ENCODE data around the gene SCAP. TPM values are rescaled to one million over a fixed set of nuclear protein-coding genes. Genes with fewer than 3 reads are reported as not detected.

SCAP gene
- total and polyA plus RNA-seq, 2 of the 4 experiments (the other 2 are of a cell fraction): 25.3 to 34.6 TPM

GRCh38 chr3:47420511-47421484 lies 54.9 kb downstream of the SCAP start:
- no peak overlapping the region for H3K18ac ChIP-seq (ENCODE audit: low read depth, low read length)
- ChIA-PET CTCF (interaction anchor here (0.8 to 1.3 kb wide), 4 partner anchors 14 to 55 kb away, joined by 3 read pairs; partner anchors contain the start of gene SCAP), POLR2A (ENCODE audit: unreplicated experiment) (no interaction called here)
- DNase-seq (peak; percentile 83), ATAC-seq (ENCODE audit: low read depth) (peak; percentile 92)
- H2AFZ ChIP-seq (replicated peaks; ENCODE audit: low read length, poor library complexity): peak overlapping the region; percentile 81
- H3K9ac ChIP-seq (ENCODE audit: low read depth, low read length): peak overlapping the region; percentile 46
- peak overlapping the region; percentile 86 for H2AK9ac ChIP-seq (replicated peaks; ENCODE audit: low read depth, low read length, poor library complexity)
- peak overlapping the region; percentile 77 for H3K4ac ChIP-seq (ENCODE audit: low read depth, low read length)
- no peak overlapping the region for H3K4me2 ChIP-seq (ENCODE audit: low read depth, low read length)
- no peak for TF ChIP-seq RFX5 (IDR thresholded peaks at IDR 0.05; ENCODE audit: low read depth, low read length)
- peak; percentile 82 for TF ChIP-seq SMC3 (IDR thresholded peaks at IDR 0.05; ENCODE audit: low read depth, low read length)
- no peak for TF ChIP-seq FOS (IDR thresholded peaks at IDR 0.05; ENCODE audit: low read depth, low read length)
- TF ChIP-seq BHLHE40 (IDR thresholded peaks at IDR 0.05; ENCODE audit: low read depth, low read length): peak; percentile 66; the same call in 1 of the 2 replicates
- TF ChIP-seq RAD21 (IDR thresholded peaks at IDR 0.05; ENCODE audit: low read length): peak; percentile 79
- no peak for TF ChIP-seq NFE2L2 (IDR thresholded peaks at IDR 0.05; ENCODE audit: low read depth, low read length)
- peak; percentile 96 for TF ChIP-seq CTCF (conservative IDR thresholded peaks at IDR 0.05; ENCODE audit: low read depth, low read length)
- 87% methylated on average over 3 of the region's 29 CpGs; no CpG with 5 or more reads in 1 of the 2 experiments for WGBS, 2 experiments (ENCODE audit: extremely low coverage in 2 of 2, insufficient read length in 1 of 2)
- intact Hi-C loops (cut with micrococcal nuclease): loop anchor here (1.0 kb wide), 4 partner anchors 22 to 369 kb away; partner anchors contain the start of genes ELP6 and SCAP
- H3K4me1 ChIP-seq (ENCODE audit: control insufficient read depth, insufficient read depth, low read length): peaks cover 10% of the 10 kb centered on the region; the same call in 1 of the 2 replicates
- no peak overlapping the region for H2BK20ac ChIP-seq (ENCODE audit: low read depth, low read length)
- H2BK5ac ChIP-seq (ENCODE audit: low read depth, low read length, poor library complexity, severe bottlenecking): peak overlapping the region; percentile 36
- 0 out of 2 replicates have a peak overlapping the region, but pooled peaks have one; percentile 4 for H2BK120ac ChIP-seq (ENCODE audit: low read depth, low read length)
- no peak overlapping the region for H3K23ac ChIP-seq (ENCODE audit: low read depth, low read length)
- no TSS peak for BruUV-seq (replicated peaks)
- peak overlapping the region; percentile 79 for H3K27ac ChIP-seq (ENCODE audit: insufficient read depth, low read length)
- H4K91ac ChIP-seq (ENCODE audit: insufficient read depth, low read depth, low read length): peak overlapping the region; percentile 64; the same call in 1 of the 2 replicates
- H2BK15ac ChIP-seq (ENCODE audit: low read depth, low read length): no peak overlapping the region
- H2AK5ac ChIP-seq (ENCODE audit: low read depth, low read length): peak overlapping the region; percentile 82
- no peak overlapping the region for H3K56ac ChIP-seq (ENCODE audit: extremely low read depth, insufficient read depth, low read length)
- dilution Hi-C loops (cut with HindIII; ENCODE audit: low sequenced_read_pairs, unreplicated experiment): no loop called here
- H4K5ac ChIP-seq (ENCODE audit: low read depth, low read length): peak overlapping the region; percentile 93
- no peak overlapping the region for H3K4me3 ChIP-seq (ENCODE audit: insufficient read depth, low read depth, low read length)
- H3K27me3 ChIP-seq (ENCODE audit: control insufficient read depth, insufficient read depth, low read length): no peaks in the 10 kb centered on the region
- H3K9me3 ChIP-seq (ENCODE audit: control insufficient read depth, insufficient read depth, low read length): no peaks in the 10 kb centered on the region
- H3K36me3 ChIP-seq (ENCODE audit: control insufficient read depth, insufficient read depth, low read length): peaks cover 36% of the 10 kb centered on the region
- peak overlapping the region; percentile 63; the same call in 1 of the 2 replicates for H3K14ac ChIP-seq (replicated peaks; ENCODE audit: low read depth, low read length)
- in situ Hi-C loops (cut with MboI; ENCODE audit: low sequenced_read_pairs): loop anchor here (5.0 kb wide), 2 partner anchors 57 to 367 kb away; partner anchors contain the start of gene SCAP
- peaks cover 0 to 22% of the 10 kb centered on the region in 2 experiments; a peak in 1 of 4 replicates for H3K79me1 ChIP-seq (ENCODE audit: low read depth in 1 of 2, low read length in 2 of 2)
- H4K20me1 ChIP-seq (ENCODE audit: insufficient read depth, low read length): peaks cover 10% of the 10 kb centered on the region; the same call in 1 of the 2 replicates
- H3K9me1 ChIP-seq (ENCODE audit: insufficient read depth, low read length): peaks cover 17% of the 10 kb centered on the region
- H4K8ac ChIP-seq (ENCODE audit: low read depth in 2 of 2, low read length in 2 of 2): peak overlapping the region; percentile 88 to 95

Data from IMR-90 (cell line).